Esophagus squamous epithelium (tissue), 4 donors: ENCODE data around the gene STING1.

Source experiments
- POLR2A ChIP-seq, 4 donors: fragments of 450-650 bp; IDR thresholded peaks; one replicate each; pipeline ENCODE4 v1.6.1; 2017; ENCODE audit warnings: antibody characterized with exemption in 4 of 4, mild to moderate bottlenecking in 4 of 4, moderate library complexity in 3 of 4
- TF ChIP-seq, protein P1 (sequence below), 6 experiments: fragments of 450-650 bp in 4 of 6; fragments of 200-600 bp in 2 of 6; sonication (generic) in 2 of 6; IDR thresholded peaks; one replicate each; pipeline ENCODE4 v1.5.1; 2016 to 2019; ENCODE audit warnings: antibody characterized with exemption in 6 of 6, mild to moderate bottlenecking in 4 of 6, moderate library complexity in 4 of 6

DNA sequence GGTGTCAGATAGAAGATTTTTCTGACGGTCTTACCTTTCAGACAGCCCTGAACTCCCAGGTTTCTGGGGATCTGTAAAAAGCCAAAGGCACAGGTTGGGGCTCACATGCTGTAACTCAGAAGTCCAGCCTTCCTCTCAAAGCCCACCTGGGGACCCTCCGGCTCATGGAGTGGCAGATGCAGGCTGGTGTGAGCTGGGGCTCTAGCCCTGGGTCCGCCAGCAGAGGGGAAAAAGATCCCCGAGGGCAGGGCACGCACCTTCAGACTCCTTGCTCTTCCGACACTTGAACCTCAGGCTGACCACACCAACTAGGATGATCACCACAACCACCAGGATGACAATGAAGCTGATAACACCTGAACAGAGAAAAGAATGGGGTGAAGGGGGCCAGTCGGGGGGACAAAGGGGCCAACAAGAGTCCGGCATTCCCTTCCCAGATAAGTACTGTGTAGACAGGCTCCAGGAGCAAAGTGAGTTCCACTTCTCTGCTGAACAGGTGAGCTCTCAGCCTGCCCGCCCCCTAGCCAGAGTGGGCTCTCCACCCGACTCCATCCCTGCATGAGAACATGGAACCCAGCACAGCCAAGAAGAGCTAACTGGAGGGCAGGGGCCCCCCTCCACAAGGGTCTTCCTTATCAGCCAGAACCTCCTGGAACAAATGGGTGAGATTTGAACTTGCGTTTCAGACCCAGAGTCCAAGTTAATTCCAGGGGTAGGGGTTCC lies 27.8 kb downstream of the STING1 start:
- TF ChIP-seq, protein P1, sequence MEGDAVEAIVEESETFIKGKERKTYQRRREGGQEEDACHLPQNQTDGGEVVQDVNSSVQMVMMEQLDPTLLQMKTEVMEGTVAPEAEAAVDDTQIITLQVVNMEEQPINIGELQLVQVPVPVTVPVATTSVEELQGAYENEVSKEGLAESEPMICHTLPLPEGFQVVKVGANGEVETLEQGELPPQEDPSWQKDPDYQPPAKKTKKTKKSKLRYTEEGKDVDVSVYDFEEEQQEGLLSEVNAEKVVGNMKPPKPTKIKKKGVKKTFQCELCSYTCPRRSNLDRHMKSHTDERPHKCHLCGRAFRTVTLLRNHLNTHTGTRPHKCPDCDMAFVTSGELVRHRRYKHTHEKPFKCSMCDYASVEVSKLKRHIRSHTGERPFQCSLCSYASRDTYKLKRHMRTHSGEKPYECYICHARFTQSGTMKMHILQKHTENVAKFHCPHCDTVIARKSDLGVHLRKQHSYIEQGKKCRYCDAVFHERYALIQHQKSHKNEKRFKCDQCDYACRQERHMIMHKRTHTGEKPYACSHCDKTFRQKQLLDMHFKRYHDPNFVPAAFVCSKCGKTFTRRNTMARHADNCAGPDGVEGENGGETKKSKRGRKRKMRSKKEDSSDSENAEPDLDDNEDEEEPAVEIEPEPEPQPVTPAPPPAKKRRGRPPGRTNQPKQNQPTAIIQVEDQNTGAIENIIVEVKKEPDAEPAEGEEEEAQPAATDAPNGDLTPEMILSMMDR (IDR thresholded peaks at IDR 0.05), result no peak
- no peak for TF ChIP-seq POLR2A (IDR thresholded peaks at IDR 0.05)
